Testis (tissue), 3 donors: Measurements from ENCODE around the gene MUC5AC. TPM values are rescaled to one million over a fixed set of nuclear protein-coding genes. Genes with fewer than 3 reads are reported as not detected.
"Not testable (repeated sequence)": the region's sequence is repeated elsewhere in the genome, so short reads cannot be mapped to it uniquely, and the experiment has no call there.

Source experiments
- DNase-seq: peaks from one replicate; pipeline ENCODE4 v3.0.0-alpha.2; 2019
- H3K27ac ChIP-seq, 2 donors: fragments of 200-600 bp; sonication (generic); one replicate each; pipeline ENCODE4 v1.5.1; 2019
- H3K27me3 ChIP-seq: fragments of 200-600 bp; sonication (generic); one replicate; pipeline ENCODE4 v1.5.1; 2019
- H3K36me3 ChIP-seq: fragments of 200-600 bp; sonication (generic); one replicate; pipeline ENCODE4 v1.5.1; 2017; ENCODE audit warnings: low read depth; ENCODE audit errors: missing control alignments
- H3K4me1 ChIP-seq: fragments of 200-600 bp; sonication (generic); one replicate; pipeline ENCODE4 v1.5.1; 2019
- H3K4me3 ChIP-seq, 2 donors: fragments of 200-600 bp; sonication (generic); one replicate each; pipeline ENCODE4 v1.5.1; 2017 to 2019
- H3K9me3 ChIP-seq: fragments of 200-600 bp; sonication (generic); one replicate; pipeline ENCODE4 v1.5.1; 2017
- CTCF ChIP-seq, 3 experiments: fragments of 450-650 bp in 2 of 3; fragments of 200-600 bp in 1 of 3; sonication (generic) in 1 of 3; IDR thresholded peaks; one replicate each; pipeline ENCODE4 v1.5.1; 2016 to 2019; ENCODE audit warnings: antibody characterized with exemption in 3 of 3, mild to moderate bottlenecking in 2 of 3, moderate library complexity in 1 of 3
- POLR2A ChIP-seq: fragments of 450-650 bp; IDR thresholded peaks from one replicate; pipeline ENCODE4 v1.6.1; 2017; ENCODE audit warnings: antibody characterized with exemption, mild to moderate bottlenecking, moderate library complexity
- WGBS, 2 donors: methylation state at CpG; one replicate each; pipeline ENCODE4 v1.1.5; 2018; 5-methylcytosine and 5-hydroxymethylcytosine counted together
- intact Hi-C: fragments of 100-400 bp; cut with DNase I; formaldehyde crosslinking; loops from one replicate; pipeline ENCODE4 v1.15.1; 2023; ENCODE audit warnings: low total_unique reads
- polyA plus RNA-seq: library from polyadenylated mRNA; stranded (reverse); fragments of 350-450 nt; fragmentation: Illumina TruSeq; extraction: RNeasy Lipid Tissue Mini Kit (QIAGEN cat#74804); gene quantifications from one replicate; pipeline ENCODE4 v1.2.3, GENCODE V29; 2014; ENCODE audit warnings: low read depth, low replicate concordance; ENCODE audit not compliant: insufficient read depth
- total RNA-seq, 2 donors: library from RNA; depleted of rRNA; stranded (reverse); fragments of >200 nt; gene quantifications; one replicate each; pipeline ENCODE4 v1.2.3, GENCODE V29; 2016

Gene MUC5AC
- total and polyA plus RNA-seq, 3 donors from 2014 or later, result 0.31 to 0.62 (median 0.32) TPM

GRCh38 chr11:1239596-1240205 is 81.9 kb downstream of the MUC5AC start:
- no peak for TF ChIP-seq CTCF (IDR thresholded peaks at IDR 0.05)
- TF ChIP-seq POLR2A, result no peak
- WGBS, 2 donors, result 92 to 97% methylated on average over 5 to 23 of the region's 23 CpGs
- no peak for DNase-seq
- H3K4me1 ChIP-seq, result no peaks in the 10 kb centered on the region
- H3K4me3 ChIP-seq, result no peak overlapping the region
- H3K9me3 ChIP-seq, result no peaks in the 10 kb centered on the region
- no peaks in the 10 kb centered on the region for H3K36me3 ChIP-seq
- H3K27me3 ChIP-seq, result no peaks in the 10 kb centered on the region
- intact Hi-C loops, result no loop called here
- H3K27ac ChIP-seq, result no peak overlapping the region

- Histone ChIP-seq H3K4me3 (no peak overlapping the region), H3K27ac (no peak overlapping the region), H3K4me1 (no peaks in the 10 kb centered on the region), H3K9me3 (no peaks in the 10 kb centered on the region), H3K36me3 (no peaks in the 10 kb centered on the region), H3K27me3 (no peaks in the 10 kb centered on the region)
- WGBS, 2 donors, result 94 to 95% methylated on average over 4 to 25 of the region's 25 CpGs
- intact Hi-C loops, result no loop called here
- no peak for DNase-seq
- TF ChIP-seq CTCF (IDR thresholded peaks at IDR 0.05) (no peak), POLR2A (no peak)
Measured at GRCh38 chr11:1240771-1241170, 83.0 kb downstream of the MUC5AC start.

GRCh38 chr11:1241706-1242105 is 84.0 kb downstream of the MUC5AC start:
- TF ChIP-seq POLR2A (no peak), CTCF (IDR thresholded peaks at IDR 0.05) (no peak)
- no peak for DNase-seq
- H3K4me3 ChIP-seq, result no peak overlapping the region
- 95 to 98% methylated on average over 16 to 20 of the region's 20 CpGs for WGBS, 2 donors
- H3K9me3 ChIP-seq, result no peaks in the 10 kb centered on the region
- intact Hi-C loops, result no loop called here
- no peaks in the 10 kb centered on the region for H3K4me1 ChIP-seq
- H3K27me3 ChIP-seq, result no peaks in the 10 kb centered on the region
- no peaks in the 10 kb centered on the region for H3K36me3 ChIP-seq
- no peak overlapping the region for H3K27ac ChIP-seq

GRCh38 chr11:1242289-1242688 is 84.5 kb downstream of the MUC5AC start:
- Histone ChIP-seq H3K27ac (no peak overlapping the region), H3K9me3 (no peaks in the 10 kb centered on the region), H3K4me3 (no peak overlapping the region), H3K36me3 (no peaks in the 10 kb centered on the region), H3K27me3 (no peaks in the 10 kb centered on the region), H3K4me1 (no peaks in the 10 kb centered on the region)
- 90 to 94% methylated on average over 16 to 20 of the region's 20 CpGs for WGBS, 2 donors
- intact Hi-C loops, result no loop called here
- TF ChIP-seq CTCF (IDR thresholded peaks at IDR 0.05) (no peak), POLR2A (no peak)
- no peak for DNase-seq

- H3K4me3 ChIP-seq, intact Hi-C loops, H3K27ac ChIP-seq, H3K4me1 ChIP-seq, DNase-seq, H3K9me3 ChIP-seq, H3K36me3 ChIP-seq, H3K27me3 ChIP-seq: not testable (repeated sequence)
- 82 to 95% methylated on average over 6 to 10 of the region's 11 CpGs for whole genome bisulfite sequencing, 2 donors
Measured at GRCh38 chr11:1242751-1243150, 85.0 kb downstream of the MUC5AC start.

- 96 to 100% methylated on average over 3 to 14 of the region's 18 CpGs for WGBS, 2 donors
- intact Hi-C loops, H3K4me1 ChIP-seq: not testable (repeated sequence)
Measured at GRCh38 chr11:1243521-1243920, 85.8 kb downstream of the MUC5AC start.

GRCh38 chr11:1244557-1244956 is 86.8 kb downstream of the MUC5AC start:
- H3K4me1 ChIP-seq, DNase-seq, H3K27ac ChIP-seq, H3K4me3 ChIP-seq, H3K36me3 ChIP-seq, H3K27me3 ChIP-seq, intact Hi-C loops, H3K9me3 ChIP-seq: not testable (repeated sequence)
- WGBS, 2 donors, result 96 to 100% methylated on average over 1 to 9 of the region's 9 CpGs

More at GRCh38 chr11:1243521-1243920, 85.8 kb downstream of the MUC5AC start:
- H3K27ac ChIP-seq, H3K27me3 ChIP-seq, DNase-seq, H3K36me3 ChIP-seq, H3K9me3 ChIP-seq, H3K4me3 ChIP-seq: not testable (repeated sequence)

GRCh38 chr11:1245717-1246116 is 88.0 kb downstream of the MUC5AC start:
- 94 to 95% methylated on average over 6 to 13 of the region's 14 CpGs for WGBS, 2 donors
- H3K36me3 ChIP-seq, DNase-seq, H3K4me3 ChIP-seq, H3K27ac ChIP-seq, intact Hi-C loops, H3K27me3 ChIP-seq, H3K9me3 ChIP-seq, H3K4me1 ChIP-seq: not testable (repeated sequence)
